CD4-positive, alpha-beta T cell treated with Interleukin-6 for 4 hours (primary cell): Measurements from ENCODE around the gene PPP2R5A.
"Not testable (repeated sequence)": the region's sequence is repeated elsewhere in the genome, so short reads cannot be mapped to it uniquely, and the experiment has no call there.

Experiments
- DNase-seq: peaks from one replicate; pipeline ENCODE4 v3.0.0-alpha.2; 2020; ENCODE audit warnings: mixed read lengths

The PPP2R5A gene

DNA sequence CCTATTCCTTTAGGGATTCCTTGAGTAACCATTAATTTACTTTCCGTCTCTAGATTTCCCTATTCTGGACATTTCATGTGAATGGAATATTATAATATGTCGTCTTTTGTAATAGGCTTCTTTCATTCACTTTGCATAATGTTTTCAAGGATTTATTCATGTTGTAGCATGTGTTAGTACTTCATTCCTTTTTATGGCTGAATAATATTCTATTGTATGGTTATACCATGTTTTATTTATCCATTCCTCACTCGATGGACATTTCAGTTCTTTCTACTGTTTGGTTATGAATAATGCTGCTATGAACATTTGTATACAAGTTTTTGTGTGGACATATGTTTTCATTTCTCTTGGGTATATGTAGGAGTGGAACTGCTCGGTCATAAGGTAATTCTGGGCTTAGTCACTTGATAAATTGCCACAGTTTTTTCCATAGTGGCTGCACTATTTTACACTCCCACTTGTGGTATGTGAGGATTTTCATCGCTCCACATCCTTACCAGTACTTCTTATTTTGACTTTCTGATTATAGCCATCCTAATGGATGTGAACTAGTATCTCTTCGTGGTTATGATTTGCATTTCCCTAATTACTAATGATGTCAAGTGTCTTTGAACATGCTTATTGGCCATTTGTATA is 17.7 kb downstream of the PPP2R5A start:
- DNase-seq = no peak

GRCh38 chr1:212305342-212305741 is 20.1 kb downstream of the PPP2R5A start:
- no peak for DNase-seq

- not testable (repeated sequence) for DNase-seq
Observed at GRCh38 chr1:212305984-212306452, 20.8 kb downstream of the PPP2R5A start.

DNA sequence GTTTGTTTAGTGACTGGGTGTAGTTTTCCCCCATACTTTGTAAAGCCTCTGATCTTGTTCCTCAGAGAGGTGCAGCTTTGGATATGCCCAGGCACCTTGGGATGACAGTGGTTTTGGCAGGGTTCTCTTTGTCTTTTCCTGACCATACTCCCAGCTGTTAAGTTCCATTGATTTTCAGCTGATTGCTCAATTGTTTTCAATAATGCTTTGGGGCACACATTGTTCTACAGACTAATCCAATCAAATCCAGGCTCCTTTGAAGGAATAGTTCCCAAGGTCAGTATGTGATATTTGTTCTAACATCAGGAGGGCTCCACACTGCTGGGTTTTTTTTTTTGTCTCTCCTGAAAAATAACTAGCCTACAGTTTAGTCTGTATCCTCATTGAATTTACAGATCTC is 24.8 kb downstream of the PPP2R5A start:
- no peak for DNase-seq

DNA sequence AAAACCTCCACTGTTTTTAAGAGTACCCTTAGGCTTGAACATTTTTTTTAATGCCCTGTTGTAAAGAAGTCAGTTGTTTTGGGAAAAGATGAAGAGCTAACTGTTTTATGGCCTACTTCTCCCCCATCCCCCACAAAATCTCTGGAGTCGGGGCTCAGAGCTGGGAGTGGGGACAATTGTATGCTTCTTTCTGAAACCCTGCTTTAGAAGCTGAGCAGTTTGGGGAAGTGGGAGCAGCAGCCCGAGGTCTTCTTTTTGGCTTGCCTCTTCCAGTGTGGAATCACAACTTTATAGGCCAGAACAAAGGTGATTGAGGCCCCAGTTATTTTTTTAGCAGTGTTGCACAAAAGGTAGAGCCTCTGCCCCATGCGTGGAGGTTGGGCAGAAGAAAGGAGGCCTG is 25.2 kb downstream of the PPP2R5A start:
- DNase-seq = no peak

DNA sequence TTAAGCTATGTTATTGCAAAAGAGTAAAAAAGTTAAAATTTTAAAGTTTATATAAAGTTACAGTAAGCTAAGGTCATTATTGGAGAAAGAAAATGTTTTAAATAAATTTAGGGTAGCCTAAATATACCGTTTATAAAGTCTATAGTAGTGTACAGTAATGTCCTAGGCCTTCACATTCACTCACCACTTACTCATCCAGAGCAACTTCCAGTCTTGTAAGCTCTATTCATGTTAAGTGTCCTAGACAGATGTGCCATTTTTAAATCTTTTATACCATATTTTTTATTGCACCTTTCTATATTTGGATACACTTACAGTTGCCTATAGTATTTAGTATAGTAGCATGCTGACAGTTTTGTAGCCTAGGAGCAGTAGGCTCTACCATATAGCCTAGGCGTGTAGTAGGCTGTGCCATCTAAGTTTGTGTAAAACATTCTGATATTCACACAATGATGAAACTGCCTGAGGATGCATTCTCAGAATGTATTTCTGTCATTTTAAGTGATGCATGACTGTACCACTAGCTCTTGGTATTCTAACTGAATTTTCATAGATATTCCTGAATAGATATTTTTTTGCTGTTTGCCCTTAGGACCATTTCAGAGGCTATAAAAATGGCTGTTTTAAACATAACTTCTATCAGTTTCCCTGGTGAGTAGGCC is 26.8 kb downstream of the PPP2R5A start:
- DNase-seq = no peak

- DNase-seq = no peak
Observed at GRCh38 chr1:212313616-212314015, 28.4 kb downstream of the PPP2R5A start.

DNA sequence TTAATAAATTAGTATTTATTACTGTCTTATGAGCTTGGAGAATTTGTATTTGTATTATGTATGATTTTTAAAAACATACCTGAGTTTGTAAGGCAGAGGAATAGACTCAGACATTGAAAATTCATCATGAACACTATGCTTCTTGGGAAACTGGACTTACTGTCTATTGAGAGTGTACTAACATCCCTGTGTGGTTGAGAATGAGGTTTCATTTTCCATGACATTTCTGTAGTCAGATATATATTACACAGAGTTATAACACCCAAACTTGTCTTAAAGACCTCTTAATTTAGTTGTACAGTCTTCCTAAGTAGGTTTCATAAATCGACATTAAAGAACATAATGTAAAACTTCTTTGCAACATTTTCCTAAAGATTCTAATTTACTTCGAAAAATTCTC is 30.0 kb downstream of the PPP2R5A start:
- DNase-seq = no peak

DNA sequence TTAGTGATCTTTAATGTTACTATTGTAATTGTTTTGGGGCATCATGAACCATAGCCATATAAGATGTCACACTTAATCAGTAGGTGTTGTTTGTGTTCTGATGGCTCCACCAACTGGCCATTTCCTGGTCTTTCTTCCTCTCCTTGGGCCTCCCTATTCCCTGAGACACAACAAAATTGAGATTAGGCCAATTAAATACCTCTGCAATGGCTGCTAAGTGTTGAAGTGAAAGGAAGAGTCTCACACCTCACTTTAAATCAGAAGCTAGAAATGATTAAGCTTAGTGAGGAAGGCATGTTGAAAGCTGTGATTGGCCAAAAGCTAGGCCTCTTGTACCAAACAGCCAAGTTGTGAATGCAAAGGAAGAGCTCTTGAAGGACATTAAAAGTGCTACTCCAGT is 30.7 kb downstream of the PPP2R5A start:
- DNase-seq = peak; percentile 19

- DNase-seq = no peak
Observed at GRCh38 chr1:212317916-212318315, 32.7 kb downstream of the PPP2R5A start.

GRCh38 chr1:212321031-212321430 is 35.8 kb downstream of the PPP2R5A start:
- not testable (repeated sequence) for DNase-seq

DNA sequence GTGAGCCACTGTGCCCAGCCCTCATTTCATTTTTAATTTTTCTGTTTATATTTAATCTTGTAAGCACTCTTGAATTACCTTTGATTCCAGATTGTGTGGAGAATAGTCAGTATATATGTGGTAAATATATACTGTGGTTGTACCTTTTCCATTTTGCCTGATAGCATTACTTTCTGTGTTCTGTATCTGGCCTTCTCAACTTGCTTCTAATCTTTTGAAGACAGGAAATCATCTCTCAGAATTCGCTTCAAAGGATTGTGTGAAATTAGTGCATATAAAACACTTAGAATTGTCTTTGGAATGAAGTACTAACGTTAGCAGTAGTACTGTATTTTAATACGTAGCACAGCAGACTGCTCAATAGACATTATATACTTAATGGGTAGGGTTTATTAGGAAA is 37.9 kb downstream of the PPP2R5A start:
- no peak for DNase-seq

DNA sequence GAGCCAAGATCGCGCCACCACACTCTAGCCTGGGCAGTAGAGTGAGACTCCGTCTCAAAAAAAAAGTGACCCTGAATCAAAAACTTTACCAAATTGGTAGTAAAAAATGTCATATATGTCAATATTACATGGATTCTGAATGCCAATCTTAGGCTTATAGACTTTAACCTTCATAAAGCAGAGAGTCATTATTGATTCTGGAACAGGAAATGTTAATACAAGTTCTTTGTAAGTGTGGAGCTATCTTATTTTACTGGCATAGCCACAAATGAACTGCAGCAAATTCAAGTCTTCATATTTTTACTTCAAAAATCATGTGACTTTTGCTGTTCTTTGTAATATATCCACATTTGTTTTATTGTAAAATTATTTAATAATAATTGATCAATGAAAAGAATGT is 41.3 kb downstream of the PPP2R5A start:
- no peak for DNase-seq

- no peak for DNase-seq
Observed at GRCh38 chr1:212328248-212328647, 43.0 kb downstream of the PPP2R5A start.

DNA sequence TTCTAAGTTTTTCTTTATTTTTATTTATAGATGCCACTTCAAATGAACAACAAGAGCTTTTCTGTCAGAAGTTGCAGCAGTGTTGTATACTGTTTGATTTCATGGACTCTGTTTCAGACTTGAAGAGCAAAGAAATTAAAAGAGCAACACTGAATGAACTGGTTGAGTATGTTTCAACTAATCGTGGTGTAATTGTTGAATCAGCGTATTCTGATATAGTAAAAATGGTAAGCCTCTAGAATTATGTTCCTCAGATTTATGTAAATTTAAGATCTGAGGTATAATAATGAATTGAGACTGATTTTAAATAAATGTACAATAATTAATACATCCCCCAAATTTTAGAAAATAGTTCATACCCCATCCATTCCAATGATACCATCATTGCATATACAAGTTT is 43.9 kb downstream of the PPP2R5A start:
- DNase-seq = no peak

DNA sequence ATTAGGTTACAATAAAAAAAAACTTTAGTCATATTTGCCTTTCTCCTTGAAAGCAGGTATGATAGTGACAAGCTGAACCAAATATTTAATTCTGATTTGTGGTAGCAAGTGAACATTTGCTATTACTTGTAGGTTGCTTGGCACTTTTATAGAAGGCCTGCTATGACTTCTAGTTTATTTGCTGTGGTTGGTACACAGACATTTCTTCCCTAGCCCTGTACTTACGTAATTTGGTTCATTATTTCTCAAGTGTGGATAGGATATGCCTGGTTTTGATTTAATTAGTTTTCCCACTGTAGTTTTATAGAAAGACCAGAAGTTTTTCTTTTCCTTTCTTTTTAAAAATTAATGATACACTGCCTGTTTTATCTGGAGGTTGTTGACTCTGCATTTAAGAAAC is 55.9 kb downstream of the PPP2R5A start:
- no peak for DNase-seq

GRCh38 chr1:212344905-212345304 is 59.7 kb downstream of the PPP2R5A start:
- DNase-seq = no peak

DNA sequence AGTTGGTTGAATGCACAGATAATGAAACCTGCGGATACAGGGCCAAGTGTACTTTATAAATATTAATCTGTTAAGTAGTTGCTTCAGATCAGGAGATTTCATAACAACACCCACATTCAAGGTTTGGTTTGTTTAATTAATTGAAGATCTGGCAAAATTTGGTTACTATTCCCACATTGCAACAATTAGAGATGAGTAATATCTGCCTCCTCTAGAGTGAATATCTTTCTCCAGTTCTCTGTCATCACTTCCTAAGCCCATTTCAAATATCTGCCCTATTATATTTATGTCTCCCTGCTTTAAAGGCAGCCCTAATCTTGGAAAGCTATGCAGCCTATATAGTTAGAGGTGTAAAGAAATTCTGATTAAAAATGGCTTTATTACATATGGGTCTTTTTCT is 61.4 kb downstream of the PPP2R5A start:
- no peak for DNase-seq

DNA sequence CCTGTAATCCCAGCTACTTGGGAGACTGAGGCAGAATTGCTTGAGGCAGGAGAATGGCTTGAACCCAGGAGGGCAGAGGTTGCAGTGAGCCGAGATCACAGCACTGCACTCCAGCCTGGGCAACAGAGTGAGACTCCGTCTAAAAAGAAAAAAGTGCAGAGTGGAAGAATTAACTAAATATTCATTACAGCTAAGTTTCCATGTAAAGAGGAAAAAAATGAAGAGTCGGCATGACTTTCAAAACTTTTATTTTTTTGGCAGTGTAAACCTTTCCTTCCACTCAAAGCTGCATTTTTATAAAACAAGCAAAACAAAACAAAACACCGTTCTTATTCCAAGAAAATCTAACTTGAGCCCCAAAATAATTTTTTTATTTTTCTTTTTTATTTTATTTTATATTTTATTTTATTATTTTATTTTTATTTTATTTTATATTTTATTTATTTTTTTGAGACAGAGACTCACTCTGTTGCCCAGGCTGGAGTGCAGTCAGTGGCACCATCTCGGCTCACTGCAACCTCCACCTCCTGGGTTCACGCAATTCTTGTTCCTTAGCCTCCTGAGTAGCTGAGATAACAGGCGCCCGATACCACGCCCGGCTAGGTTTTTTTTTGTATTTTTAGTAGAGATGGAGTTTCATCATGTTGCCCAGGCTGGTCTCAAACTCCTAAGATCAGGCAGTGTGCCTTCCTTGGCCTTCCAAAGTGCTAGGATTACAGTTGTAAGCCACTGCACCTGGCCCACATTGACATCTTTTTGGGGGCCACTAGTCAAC is 66.6 kb downstream of the PPP2R5A start:
- no peak for DNase-seq

GRCh38 chr1:212353181-212353580 is 68.0 kb downstream of the PPP2R5A start:
- DNase-seq = no peak

DNA sequence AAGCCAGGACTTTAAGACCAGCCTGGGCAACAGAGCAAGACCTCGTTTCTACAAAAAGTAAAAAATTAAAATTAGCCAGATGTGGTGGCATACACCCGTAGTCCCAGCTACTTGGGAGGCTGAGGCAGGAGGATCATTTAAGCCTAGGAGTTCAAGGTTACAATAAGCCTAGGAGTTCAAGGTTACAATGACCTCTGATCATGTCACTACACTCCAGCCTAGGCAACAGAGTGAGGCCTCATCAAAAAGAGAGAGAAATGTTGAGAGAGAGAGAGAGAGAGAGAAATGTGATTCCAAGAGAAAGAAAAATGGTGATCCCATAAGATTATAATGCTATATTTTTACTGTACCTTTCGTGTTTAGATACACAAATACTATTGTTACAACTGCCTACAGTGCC is 69.3 kb downstream of the PPP2R5A start:
- DNase-seq = no peak

GRCh38 chr1:212355230-212355969 is 70.2 kb downstream of the PPP2R5A start:
- DNase-seq = no peak

- no peak for DNase-seq
Observed at GRCh38 chr1:212359794-212360479, 74.7 kb downstream of the PPP2R5A start.
